ENCODE results near the gene SLC28A1. TPM values are rescaled to one million over a fixed set of nuclear protein-coding genes. Genes with fewer than 3 reads are reported as not detected.
"Not testable (repeated sequence)": the region's sequence is repeated elsewhere in the genome, so short reads cannot be mapped to it uniquely, and the experiment has no call there.

Gene SLC28A1
- total RNA-seq, 2 experiments from 2014 or later = not detected

DNA sequence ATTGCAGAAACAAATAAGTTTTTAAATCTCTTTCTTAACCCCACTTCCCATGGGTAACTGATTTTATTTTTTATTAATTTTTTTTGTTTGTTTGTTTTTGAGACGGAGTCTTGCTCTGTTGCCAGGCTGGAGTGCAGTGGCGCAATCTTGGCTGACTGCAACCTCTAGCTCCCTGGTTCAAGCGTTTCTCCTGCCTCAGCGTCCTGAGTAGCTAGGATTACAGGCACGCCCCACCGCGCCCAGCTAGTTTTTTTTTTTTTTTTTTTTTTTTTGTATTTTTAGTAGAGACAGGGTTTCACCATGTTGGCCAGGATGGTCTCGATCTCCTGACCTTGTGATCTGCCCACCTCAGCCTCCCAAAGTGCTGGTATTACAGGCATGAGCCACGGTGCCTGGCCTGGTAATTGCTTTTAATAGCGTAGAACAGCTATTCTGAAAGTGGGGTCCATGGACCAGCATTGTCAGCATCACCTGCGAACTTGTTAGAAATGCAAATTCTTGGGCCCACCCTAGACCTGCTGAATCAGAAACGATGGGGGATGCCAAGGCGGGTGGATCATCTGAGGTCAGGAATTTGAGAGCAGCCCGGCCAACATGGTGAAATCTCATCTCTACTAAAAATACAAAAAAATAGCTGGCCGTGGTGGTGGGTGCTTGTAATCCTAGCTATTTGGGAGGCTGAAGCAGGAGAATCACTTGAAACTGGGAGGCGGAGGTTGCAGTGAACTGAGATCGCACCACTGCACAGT, 40.5 kb downstream of the SLC28A1 start:
- CTCF ChIA-PET = interaction anchor here (0.6 to 1.6 kb wide), 3 partner anchors 10 to 354 kb away, joined by 3 to 6 read pairs (median 3); no protein-coding TSS in a partner anchor
- H3K9me3 Mint-ChIP-seq; H3K27me3 Mint-ChIP-seq; H3K36me3 Mint-ChIP-seq (ENCODE audit: low read depth); POLR2A ChIA-PET; H3K27ac Mint-ChIP-seq; H3K4me1 Mint-ChIP-seq; H3K4me3 Mint-ChIP-seq; DNase-seq: not testable (repeated sequence)

DNA sequence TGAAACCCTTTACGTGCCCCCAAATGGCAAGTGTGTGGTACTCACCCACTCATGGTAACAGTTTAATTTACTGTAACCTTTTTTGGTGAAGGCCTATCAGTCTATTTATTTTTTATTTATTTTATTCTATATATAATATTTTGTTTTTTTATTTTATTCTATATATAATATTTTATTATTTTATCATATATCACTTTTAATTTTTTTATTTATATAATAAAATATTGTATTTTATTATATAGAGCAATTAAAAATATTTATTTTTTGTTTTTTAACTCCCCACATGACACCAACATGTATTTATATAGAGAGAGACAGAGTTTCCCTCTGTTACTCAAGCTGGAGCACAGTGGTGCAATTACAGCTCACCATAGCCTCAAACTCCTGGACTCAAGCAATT, 41.4 kb downstream of the SLC28A1 start:
- ChIA-PET POLR2A (interaction anchor here (0.6 to 0.7 kb wide), 2 partner anchors 33 to 271 kb away, joined by 3 to 4 read pairs; no protein-coding TSS in a partner anchor), CTCF (interaction anchor here (0.7 to 1.6 kb wide), 3 partner anchors 11 to 355 kb away, joined by 3 to 6 read pairs (median 3); no protein-coding TSS in a partner anchor)
- no peaks in the 10 kb centered on the region for H3K9me3 Mint-ChIP-seq
- H3K27me3 Mint-ChIP-seq = peaks cover 2% of the 10 kb centered on the region
- H3K4me1 Mint-ChIP-seq = peaks cover 5% of the 10 kb centered on the region
- H3K4me3 Mint-ChIP-seq = no peak overlapping the region
- H3K27ac Mint-ChIP-seq = no peak overlapping the region
- H3K36me3 Mint-ChIP-seq (ENCODE audit: low read depth) = no peaks in the 10 kb centered on the region
- DNase-seq = no peak

DNA sequence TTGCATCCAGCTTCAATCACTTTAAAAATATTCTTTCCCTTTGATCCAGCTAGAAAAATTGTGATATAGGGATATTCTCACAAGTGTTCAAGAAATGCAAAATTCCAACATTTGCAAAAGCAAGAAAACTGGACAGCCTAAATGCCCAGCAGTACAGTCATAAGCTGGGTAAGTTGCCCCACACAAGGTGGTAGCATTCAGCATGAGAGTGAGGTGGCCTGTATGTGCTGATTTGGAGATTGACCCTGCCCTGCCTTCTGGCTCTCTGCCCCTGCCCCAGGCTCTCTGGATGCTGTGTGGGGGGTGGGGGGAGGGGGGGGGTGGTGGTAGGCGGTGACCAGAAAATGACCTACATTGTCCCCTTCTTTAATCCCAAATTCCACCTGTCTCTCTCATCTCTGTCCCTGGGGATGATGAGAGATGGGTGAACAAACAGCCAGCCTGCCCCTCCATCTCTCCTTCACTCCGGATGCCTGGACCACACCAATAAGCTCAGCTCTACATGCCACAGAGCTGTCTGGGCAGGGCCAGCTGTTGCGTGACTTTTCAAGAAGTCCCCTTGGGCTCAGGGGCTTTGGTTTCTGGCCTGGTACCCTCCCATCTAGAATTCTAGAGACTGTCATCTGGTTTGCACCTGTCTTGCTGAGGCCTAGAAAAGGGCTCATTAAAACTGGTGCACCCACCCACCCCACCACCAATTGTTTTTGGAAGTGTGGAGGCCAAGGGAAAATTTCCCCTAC, 42.2 kb downstream of the SLC28A1 start:
- Mint-ChIP-seq H3K4me1 (peaks cover 5% of the 10 kb centered on the region), H3K4me3 (no peak overlapping the region), H3K27me3 (peaks cover 2% of the 10 kb centered on the region), H3K36me3 (ENCODE audit: low read depth) (no peaks in the 10 kb centered on the region), H3K27ac (no peak overlapping the region), H3K9me3 (no peaks in the 10 kb centered on the region)
- CTCF ChIA-PET = interaction anchor here (0.7 to 1.6 kb wide), 2 partner anchors 140 to 356 kb away, joined by 3 to 6 read pairs; no protein-coding TSS in a partner anchor
- DNase-seq = no peak
- POLR2A ChIA-PET = no interaction called here

DNA sequence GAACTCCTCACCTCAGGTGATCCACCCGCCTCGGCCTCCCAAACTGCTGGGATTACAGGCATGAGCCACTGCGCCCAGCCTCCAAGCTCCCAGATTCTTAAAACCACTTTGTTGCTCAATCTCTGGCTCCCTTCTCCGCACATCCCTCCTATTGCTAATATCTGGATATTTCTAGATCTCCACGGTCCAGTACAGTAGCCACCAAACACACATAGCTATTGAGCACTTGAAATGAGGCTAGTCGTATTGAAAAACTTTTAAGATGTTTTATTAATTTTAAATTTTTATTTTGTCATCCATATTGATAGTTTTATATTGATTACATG, 44.3 kb downstream of the SLC28A1 start:
- peaks cover 5% of the 10 kb centered on the region for H3K4me1 Mint-ChIP-seq
- ChIA-PET POLR2A (no interaction called here), CTCF (interaction anchor here (0.7 to 1.7 kb wide), 17 partner anchors 10 to 358 kb away, joined by 3 to 9 read pairs (median 3); no protein-coding TSS in a partner anchor)
- peaks cover 1% of the 10 kb centered on the region for H3K27me3 Mint-ChIP-seq
- no peak for DNase-seq
- H3K36me3 Mint-ChIP-seq (ENCODE audit: low read depth) = no peaks in the 10 kb centered on the region
- H3K27ac Mint-ChIP-seq = no peak overlapping the region
- H3K9me3 Mint-ChIP-seq = no peaks in the 10 kb centered on the region
- no peak overlapping the region for H3K4me3 Mint-ChIP-seq

DNA sequence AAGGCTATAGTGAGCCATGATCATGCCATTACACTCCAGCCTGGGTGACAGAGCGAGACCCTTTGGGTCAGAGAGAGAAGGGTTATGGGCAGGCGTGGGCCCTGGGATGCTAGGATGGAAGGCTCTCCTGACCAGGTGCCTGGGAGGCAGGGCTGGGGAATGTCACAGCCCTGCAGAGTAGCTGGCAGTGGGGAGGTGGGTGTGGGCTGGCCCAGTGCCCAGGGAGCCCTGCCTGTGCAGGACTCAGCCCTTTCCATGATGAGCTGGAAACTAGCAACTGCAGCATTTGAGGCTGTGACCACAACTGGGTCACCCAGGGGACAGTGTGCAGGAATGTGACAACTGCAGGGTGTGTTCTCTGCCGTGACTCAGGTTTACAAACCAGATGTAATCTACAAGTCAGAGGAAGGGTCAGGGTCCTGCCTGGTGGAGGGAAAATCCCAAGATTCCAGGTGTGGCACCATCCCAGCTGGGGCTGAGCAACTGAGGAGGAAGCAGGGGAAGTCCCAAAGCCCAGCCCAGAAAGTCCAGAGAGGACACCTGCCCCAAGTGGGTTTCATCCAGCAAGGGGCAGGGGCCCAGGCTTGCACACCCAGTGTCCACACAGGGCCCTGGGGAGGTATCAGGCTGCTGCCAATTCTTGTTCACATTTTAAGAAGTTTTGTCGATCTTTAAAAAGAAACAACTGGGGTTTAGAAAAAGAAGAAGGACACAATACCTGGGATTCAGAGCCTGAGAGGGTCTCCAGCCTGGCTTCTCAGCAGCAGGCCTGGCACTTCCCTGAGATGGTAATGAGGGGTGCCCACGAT, 45.5 kb downstream of the SLC28A1 start:
- Mint-ChIP-seq H3K27me3 (peaks cover 1% of the 10 kb centered on the region), H3K27ac (no peak overlapping the region), H3K4me3 (no peak overlapping the region), H3K4me1 (peaks cover 5% of the 10 kb centered on the region), H3K9me3 (no peaks in the 10 kb centered on the region), H3K36me3 (ENCODE audit: low read depth) (no peaks in the 10 kb centered on the region)
- POLR2A ChIA-PET = no interaction called here
- no peak for DNase-seq
- CTCF ChIA-PET = interaction anchor here (0.9 to 1.0 kb wide), 2 partner anchors 18 to 24 kb away, joined by 3 read pairs; no protein-coding TSS in a partner anchor

DNA sequence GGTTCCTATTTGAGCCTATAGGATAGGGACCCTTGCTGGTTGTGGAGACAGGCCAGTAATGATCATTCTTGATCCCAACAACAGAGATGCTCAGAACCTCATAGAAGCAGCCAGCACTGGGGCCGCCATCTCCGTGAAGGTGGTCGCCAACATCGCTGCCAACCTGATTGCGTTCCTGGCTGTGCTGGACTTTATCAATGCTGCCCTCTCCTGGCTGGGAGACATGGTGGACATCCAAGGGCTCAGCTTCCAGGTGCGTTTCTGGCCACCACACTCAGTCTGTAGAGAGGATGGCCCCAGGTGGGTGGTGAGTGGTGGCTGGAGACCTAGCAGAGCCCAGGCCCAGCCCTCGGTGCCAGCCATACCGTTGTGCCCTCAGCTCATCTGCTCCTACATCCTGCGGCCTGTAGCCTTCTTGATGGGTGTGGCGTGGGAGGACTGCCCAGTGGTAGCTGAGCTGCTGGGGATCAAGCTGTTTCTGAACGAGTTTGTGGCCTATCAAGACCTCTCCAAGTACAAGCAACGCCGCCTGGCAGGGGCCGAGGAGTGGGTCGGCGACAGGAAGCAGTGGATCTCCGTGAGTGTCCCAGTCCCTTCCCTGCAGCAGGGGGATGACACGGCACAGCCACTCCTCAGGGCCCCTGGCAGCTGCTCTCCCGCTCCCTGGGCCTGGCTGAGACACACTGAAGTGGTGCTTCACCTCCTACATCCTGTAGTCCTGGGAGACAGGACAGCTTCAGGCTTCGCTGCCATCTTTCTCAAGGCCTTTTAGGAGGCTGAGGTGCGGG, 50.7 kb downstream of the SLC28A1 start:
- no peaks in the 10 kb centered on the region for H3K4me1 Mint-ChIP-seq
- no peaks in the 10 kb centered on the region for H3K36me3 Mint-ChIP-seq (ENCODE audit: low read depth)
- H3K4me3 Mint-ChIP-seq = no peak overlapping the region
- H3K9me3 Mint-ChIP-seq = no peaks in the 10 kb centered on the region
- no peak for DNase-seq
- ChIA-PET POLR2A (no interaction called here), CTCF (interaction anchor here (0.6 to 1.1 kb wide), 3 partner anchors 17 to 55 kb away, joined by 3 to 4 read pairs (median 3); no protein-coding TSS in a partner anchor)
- no peak overlapping the region for H3K27ac Mint-ChIP-seq
- H3K27me3 Mint-ChIP-seq = peaks cover 1% of the 10 kb centered on the region

DNA sequence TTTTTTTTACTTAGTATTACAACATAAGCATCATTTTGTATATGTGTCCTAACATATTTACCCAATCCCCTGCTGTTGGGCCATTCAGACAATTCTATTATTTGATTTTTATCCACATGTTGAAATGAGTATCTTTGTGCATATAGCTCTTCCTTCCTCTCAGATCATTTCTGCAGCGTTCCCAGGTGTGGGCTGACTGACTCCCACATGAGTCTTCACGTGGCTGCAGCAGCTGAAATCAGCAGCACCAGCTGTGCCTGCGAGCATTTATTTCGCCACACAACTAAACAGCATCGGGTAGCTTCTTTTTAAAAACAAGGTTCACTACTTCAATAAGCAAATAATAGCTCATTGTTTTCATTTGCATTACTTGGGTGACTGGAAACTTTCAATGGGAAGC, 52.7 kb downstream of the SLC28A1 start:
- H3K4me1 Mint-ChIP-seq = no peaks in the 10 kb centered on the region
- no peaks in the 10 kb centered on the region for H3K9me3 Mint-ChIP-seq
- H3K4me3 Mint-ChIP-seq = no peak overlapping the region
- DNase-seq = no peak
- POLR2A ChIA-PET = no interaction called here
- H3K27ac Mint-ChIP-seq = no peak overlapping the region
- no peaks in the 10 kb centered on the region for H3K36me3 Mint-ChIP-seq (ENCODE audit: low read depth)
- CTCF ChIA-PET = interaction anchor here (1.0 to 1.4 kb wide), 2 partner anchors 9 to 366 kb away, joined by 4 read pairs; no protein-coding TSS in a partner anchor
- H3K27me3 Mint-ChIP-seq = peaks cover 6% of the 10 kb centered on the region

DNA sequence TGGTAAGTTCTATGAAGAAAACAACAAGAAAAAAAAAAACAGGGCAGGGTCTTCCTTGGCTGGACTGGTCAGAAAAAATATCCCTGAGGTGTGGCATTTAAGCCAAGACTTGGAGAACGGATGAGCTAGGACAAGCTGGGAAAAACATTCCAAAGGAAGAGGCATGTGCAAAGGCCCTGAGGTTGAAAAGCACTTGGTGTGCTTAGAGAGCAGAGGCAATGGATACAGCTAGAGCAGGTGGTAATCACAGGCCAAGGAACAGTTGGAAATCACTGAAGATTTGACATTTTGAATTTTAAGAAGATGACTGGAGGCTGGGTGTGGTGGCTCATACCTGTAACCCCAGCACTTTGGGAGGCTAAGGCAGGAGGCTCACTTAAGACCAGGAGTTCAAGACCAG, 54.3 kb downstream of the SLC28A1 start:
- peaks cover 5% of the 10 kb centered on the region for H3K27me3 Mint-ChIP-seq
- POLR2A ChIA-PET = no interaction called here
- no peak overlapping the region for H3K4me3 Mint-ChIP-seq
- H3K36me3 Mint-ChIP-seq (ENCODE audit: low read depth) = no peaks in the 10 kb centered on the region
- H3K4me1 Mint-ChIP-seq = no peaks in the 10 kb centered on the region
- no peaks in the 10 kb centered on the region for H3K9me3 Mint-ChIP-seq
- H3K27ac Mint-ChIP-seq = no peak overlapping the region
- no peak for DNase-seq
- CTCF ChIA-PET = interaction anchor here (0.6 kb wide), 1 partner anchor 925 kb away, joined by 3 read pairs; no protein-coding TSS in a partner anchor

DNA sequence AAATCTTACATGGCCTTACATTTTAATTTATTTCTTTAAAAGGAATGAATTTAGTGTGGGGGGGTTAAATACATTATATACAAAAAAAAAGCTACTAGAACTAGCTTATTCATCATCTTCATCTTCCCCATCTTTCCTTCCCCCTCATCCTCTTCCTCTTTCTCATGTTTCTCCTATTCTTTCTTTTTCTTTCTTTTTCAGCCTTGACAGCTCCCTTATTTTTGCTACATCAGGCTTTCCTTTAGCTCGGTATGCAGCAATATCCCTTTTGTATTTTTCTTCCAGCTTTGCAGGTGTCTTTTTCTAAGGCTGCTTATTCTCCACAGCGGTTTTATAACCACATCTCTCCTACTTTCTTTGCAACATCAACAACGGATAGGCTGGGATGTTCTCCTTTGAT, 55.9 kb downstream of the SLC28A1 start:
- no peak for DNase-seq
- Mint-ChIP-seq H3K36me3 (ENCODE audit: low read depth) (no peaks in the 10 kb centered on the region), H3K27me3 (peaks cover 5% of the 10 kb centered on the region), H3K27ac (no peak overlapping the region), H3K9me3 (no peaks in the 10 kb centered on the region), H3K4me3 (no peak overlapping the region), H3K4me1 (no peaks in the 10 kb centered on the region)
- ChIA-PET POLR2A (no interaction called here), CTCF (interaction anchor here (0.6 kb wide), 1 partner anchor 135 kb away, joined by 3 read pairs; no protein-coding TSS in a partner anchor)

DNA sequence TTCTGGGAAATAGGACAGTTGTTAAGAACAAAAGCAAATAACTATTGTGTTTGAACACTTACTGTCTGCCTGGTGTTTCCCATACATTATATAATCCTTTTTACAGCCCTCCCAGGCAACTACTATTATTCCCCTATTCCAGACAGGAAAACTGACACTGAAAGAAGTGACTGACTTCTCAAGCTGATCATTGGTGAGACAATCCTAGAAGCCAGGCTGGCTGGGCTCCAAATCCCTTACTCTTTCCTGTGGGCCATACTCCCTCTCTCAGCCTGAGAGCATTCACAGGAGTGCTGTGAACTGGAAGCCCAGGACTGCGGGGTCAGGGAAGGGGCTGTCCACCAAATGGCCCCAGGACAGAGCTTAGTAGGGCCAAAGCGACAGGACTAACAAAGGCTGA, 58.0 kb downstream of the SLC28A1 start:
- Mint-ChIP-seq H3K4me1 (no peaks in the 10 kb centered on the region), H3K9me3 (no peaks in the 10 kb centered on the region), H3K27me3 (peaks cover 5% of the 10 kb centered on the region), H3K27ac (no peak overlapping the region), H3K4me3 (no peak overlapping the region), H3K36me3 (ENCODE audit: low read depth) (no peaks in the 10 kb centered on the region)
- POLR2A ChIA-PET = no interaction called here
- CTCF ChIA-PET = interaction anchor here (1.0 kb wide), 1 partner anchor 14 kb away, joined by 3 read pairs; no protein-coding TSS in a partner anchor
- DNase-seq = no peak

DNA sequence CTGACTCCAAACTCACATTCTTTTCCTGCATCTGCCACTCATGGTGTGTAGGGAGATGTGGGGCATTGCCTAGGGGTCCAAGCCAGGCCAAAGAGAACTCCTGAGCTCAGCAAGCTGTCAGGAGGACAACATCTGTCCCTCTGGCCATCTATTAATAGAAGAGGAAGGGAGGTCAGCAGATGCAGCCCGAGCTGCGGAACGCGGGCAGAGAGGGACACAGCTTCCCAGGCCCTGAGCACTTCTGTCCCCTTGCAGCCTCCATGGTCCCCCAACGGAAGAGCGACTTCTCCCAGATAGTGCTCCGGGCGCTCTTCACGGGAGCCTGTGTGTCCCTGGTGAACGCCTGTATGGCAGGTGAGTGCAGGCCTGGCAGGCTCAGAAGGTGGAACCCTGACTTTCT, 59.8 kb downstream of the SLC28A1 start:
- H3K36me3 Mint-ChIP-seq (ENCODE audit: low read depth) = no peaks in the 10 kb centered on the region
- DNase-seq = no peak
- peaks cover 7% of the 10 kb centered on the region for H3K27me3 Mint-ChIP-seq
- H3K9me3 Mint-ChIP-seq = no peaks in the 10 kb centered on the region
- CTCF ChIA-PET = interaction anchor here (1.0 to 1.6 kb wide), 3 partner anchors 16 to 100 kb away, joined by 3 to 5 read pairs (median 4); no protein-coding TSS in a partner anchor
- no peak overlapping the region for H3K4me3 Mint-ChIP-seq
- no peak overlapping the region for H3K27ac Mint-ChIP-seq
- H3K4me1 Mint-ChIP-seq = no peaks in the 10 kb centered on the region
- POLR2A ChIA-PET = no interaction called here

DNA sequence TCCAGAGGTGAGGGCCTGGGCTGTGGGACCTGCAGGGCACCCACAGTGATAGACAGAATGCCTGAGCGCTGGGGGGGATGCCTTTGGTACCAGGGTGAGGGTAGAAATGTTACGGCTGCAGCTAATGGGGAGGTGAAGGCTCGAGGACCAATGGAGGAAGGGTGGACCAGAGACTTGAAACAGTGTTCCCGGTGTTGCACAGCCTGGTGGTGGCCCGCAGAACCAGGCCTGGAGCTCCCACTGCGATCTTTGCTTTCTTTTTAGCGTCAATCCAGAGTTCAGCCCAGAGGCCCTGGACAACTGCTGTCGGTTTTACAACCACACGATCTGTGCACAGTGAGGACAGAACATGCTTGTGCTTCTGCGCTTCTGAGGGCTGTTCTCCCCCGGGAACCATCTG, 60.4 kb downstream of the SLC28A1 start:
- Mint-ChIP-seq H3K9me3 (no peaks in the 10 kb centered on the region), H3K4me3 (no peak overlapping the region), H3K27ac (no peak overlapping the region), H3K27me3 (peaks cover 7% of the 10 kb centered on the region), H3K4me1 (no peaks in the 10 kb centered on the region), H3K36me3 (ENCODE audit: low read depth) (no peaks in the 10 kb centered on the region)
- ChIA-PET POLR2A (no interaction called here), CTCF (interaction anchor here (1.6 kb wide), 2 partner anchors 17 to 98 kb away, joined by 3 to 5 read pairs; no protein-coding TSS in a partner anchor)
- DNase-seq = no peak

All from activated CD4-positive, alpha-beta T cell treated with anti-CD3 and anti-CD28 coated beads, Interleukin-2, amount 10 ng/mL, durations not matched to agents 7 days and 5 days (primary cell).